Measurements from ENCODE around the gene PTPRO.

PTPRO gene

GRCh38 chr12:15280930-15281329 is 41.4 kb upstream of the PTPRO start:
- Histone ChIP-seq H4K8ac (ENCODE audit: low read depth, low read length) (no peak overlapping the region), H3K36me3 (ENCODE audit: control insufficient read depth, insufficient read depth, low read length) (no peaks in the 10 kb centered on the region), H3K18ac (ENCODE audit: low read length) (no peak overlapping the region), H3K27ac (ENCODE audit: low read depth, low read length) (no peak overlapping the region), H3K9ac (ENCODE audit: low read length) (no peak overlapping the region), H3K4me2 (ENCODE audit: low read length) (no peak overlapping the region), H3K79me1 (ENCODE audit: low read length) (no peaks in the 10 kb centered on the region), H3K4me3 (ENCODE audit: low read length) (no peak overlapping the region), H2BK15ac (replicated peaks; ENCODE audit: low read depth) (no peak overlapping the region), H2BK120ac (ENCODE audit: low read depth, low read length) (no peak overlapping the region), H3K27me3 (ENCODE audit: insufficient read depth, low read length, poor library complexity) (no peaks in the 10 kb centered on the region), H3K4me1 (ENCODE audit: control insufficient read depth, low read depth, low read length) (no peaks in the 10 kb centered on the region), H3K4ac (ENCODE audit: low read depth, low read length) (no peak overlapping the region), H3K23ac (ENCODE audit: low read length) (no peak overlapping the region), H3K56ac (ENCODE audit: low read length) (no peak overlapping the region), H2BK5ac (ENCODE audit: low read length) (no peak overlapping the region), H3K79me2 (ENCODE audit: control insufficient read depth, insufficient read depth, low read length) (no peaks in the 10 kb centered on the region), H2AK5ac (ENCODE audit: low read length) (no peak overlapping the region), H4K5ac (ENCODE audit: low read length) (no peak overlapping the region)
- WGBS (ENCODE audit: extremely low coverage, insufficient coverage, low lambda C conversion rate) = no CpG with 5 or more reads among the region's 2 CpGs
- no peak for DNase-seq

- no peak for DNase-seq
- Histone ChIP-seq H3K79me1 (ENCODE audit: low read length) (no peaks in the 10 kb centered on the region), H3K56ac (ENCODE audit: low read length) (no peak overlapping the region), H4K8ac (ENCODE audit: low read depth, low read length) (no peak overlapping the region), H3K4me3 (ENCODE audit: low read length) (no peak overlapping the region), H3K27me3 (ENCODE audit: insufficient read depth, low read length, poor library complexity) (no peaks in the 10 kb centered on the region), H3K23ac (ENCODE audit: low read length) (no peak overlapping the region), H4K5ac (ENCODE audit: low read length) (no peak overlapping the region), H3K36me3 (ENCODE audit: control insufficient read depth, insufficient read depth, low read length) (no peaks in the 10 kb centered on the region), H2BK120ac (ENCODE audit: low read depth, low read length) (no peak overlapping the region), H3K4ac (ENCODE audit: low read depth, low read length) (no peak overlapping the region), H3K27ac (ENCODE audit: low read depth, low read length) (no peak overlapping the region), H3K79me2 (ENCODE audit: control insufficient read depth, insufficient read depth, low read length) (no peaks in the 10 kb centered on the region), H3K18ac (ENCODE audit: low read length) (no peak overlapping the region), H2BK5ac (ENCODE audit: low read length) (no peak overlapping the region), H2AK5ac (ENCODE audit: low read length) (no peak overlapping the region), H2BK15ac (replicated peaks; ENCODE audit: low read depth) (no peak overlapping the region), H3K9ac (ENCODE audit: low read length) (no peak overlapping the region), H3K4me2 (ENCODE audit: low read length) (no peak overlapping the region), H3K4me1 (ENCODE audit: control insufficient read depth, low read depth, low read length) (no peaks in the 10 kb centered on the region)
- no CpG with 5 or more reads among the region's 1 CpG for WGBS (ENCODE audit: extremely low coverage, insufficient coverage, low lambda C conversion rate)
Measured at GRCh38 chr12:15289192-15289591, 33.1 kb upstream of the PTPRO start.

GRCh38 chr12:15293731-15294130 is 28.6 kb upstream of the PTPRO start:
- Histone ChIP-seq H3K27ac (ENCODE audit: low read depth, low read length) (no peak overlapping the region), H3K18ac (ENCODE audit: low read length) (no peak overlapping the region), H3K56ac (ENCODE audit: low read length) (no peak overlapping the region), H2BK120ac (ENCODE audit: low read depth, low read length) (no peak overlapping the region), H2BK15ac (replicated peaks; ENCODE audit: low read depth) (no peak overlapping the region), H3K36me3 (ENCODE audit: control insufficient read depth, insufficient read depth, low read length) (no peaks in the 10 kb centered on the region), H3K23ac (ENCODE audit: low read length) (no peak overlapping the region), H3K4me3 (ENCODE audit: low read length) (no peak overlapping the region), H2BK5ac (ENCODE audit: low read length) (no peak overlapping the region), H3K79me2 (ENCODE audit: control insufficient read depth, insufficient read depth, low read length) (no peaks in the 10 kb centered on the region), H3K79me1 (ENCODE audit: low read length) (no peaks in the 10 kb centered on the region), H3K4me2 (ENCODE audit: low read length) (no peak overlapping the region), H3K4ac (ENCODE audit: low read depth, low read length) (no peak overlapping the region), H3K4me1 (ENCODE audit: control insufficient read depth, low read depth, low read length) (no peaks in the 10 kb centered on the region), H3K27me3 (ENCODE audit: insufficient read depth, low read length, poor library complexity) (no peaks in the 10 kb centered on the region), H2AK5ac (ENCODE audit: low read length) (no peak overlapping the region), H3K9ac (ENCODE audit: low read length) (no peak overlapping the region), H4K8ac (ENCODE audit: low read depth, low read length) (no peak overlapping the region), H4K5ac (ENCODE audit: low read length) (no peak overlapping the region)
- no peak for DNase-seq
- WGBS (ENCODE audit: extremely low coverage, insufficient coverage, low lambda C conversion rate) = no CpG with 5 or more reads among the region's 3 CpGs

GRCh38 chr12:15299947-15300346 is 22.4 kb upstream of the PTPRO start:
- H3K4me1 ChIP-seq (ENCODE audit: control insufficient read depth, low read depth, low read length) = no peaks in the 10 kb centered on the region
- H4K5ac ChIP-seq (ENCODE audit: low read length) = no peak overlapping the region
- no peak overlapping the region for H2BK5ac ChIP-seq (ENCODE audit: low read length)
- no CpG with 5 or more reads among the region's 2 CpGs for WGBS (ENCODE audit: extremely low coverage, insufficient coverage, low lambda C conversion rate)
- H3K27me3 ChIP-seq (ENCODE audit: insufficient read depth, low read length, poor library complexity) = no peaks in the 10 kb centered on the region
- no peak overlapping the region for H3K9ac ChIP-seq (ENCODE audit: low read length)
- H2AK5ac ChIP-seq (ENCODE audit: low read length) = no peak overlapping the region
- no peak overlapping the region for H3K4ac ChIP-seq (ENCODE audit: low read depth, low read length)
- H3K56ac ChIP-seq (ENCODE audit: low read length) = no peak overlapping the region
- DNase-seq = no peak
- no peak overlapping the region for H2BK120ac ChIP-seq (ENCODE audit: low read depth, low read length)
- H3K79me1 ChIP-seq (ENCODE audit: low read length) = no peaks in the 10 kb centered on the region
- H3K79me2 ChIP-seq (ENCODE audit: control insufficient read depth, insufficient read depth, low read length) = no peaks in the 10 kb centered on the region
- no peak overlapping the region for H3K4me2 ChIP-seq (ENCODE audit: low read length)
- no peak overlapping the region for H3K27ac ChIP-seq (ENCODE audit: low read depth, low read length)
- no peaks in the 10 kb centered on the region for H3K36me3 ChIP-seq (ENCODE audit: control insufficient read depth, insufficient read depth, low read length)
- H3K4me3 ChIP-seq (ENCODE audit: low read length) = no peak overlapping the region
- H3K23ac ChIP-seq (ENCODE audit: low read length) = no peak overlapping the region
- no peak overlapping the region for H2BK15ac ChIP-seq (replicated peaks; ENCODE audit: low read depth)
- no peak overlapping the region for H4K8ac ChIP-seq (ENCODE audit: low read depth, low read length)
- H3K18ac ChIP-seq (ENCODE audit: low read length) = no peak overlapping the region

- Histone ChIP-seq H3K4ac (ENCODE audit: low read depth, low read length) (no peak overlapping the region), H2BK15ac (replicated peaks; ENCODE audit: low read depth) (no peak overlapping the region), H4K8ac (ENCODE audit: low read depth, low read length) (no peak overlapping the region), H3K23ac (ENCODE audit: low read length) (no peak overlapping the region), H3K27me3 (ENCODE audit: insufficient read depth, low read length, poor library complexity) (no peaks in the 10 kb centered on the region), H3K27ac (ENCODE audit: low read depth, low read length) (no peak overlapping the region), H3K79me1 (ENCODE audit: low read length) (no peaks in the 10 kb centered on the region), H3K36me3 (ENCODE audit: control insufficient read depth, insufficient read depth, low read length) (no peaks in the 10 kb centered on the region), H3K4me1 (ENCODE audit: control insufficient read depth, low read depth, low read length) (no peaks in the 10 kb centered on the region), H2BK120ac (ENCODE audit: low read depth, low read length) (no peak overlapping the region), H3K79me2 (ENCODE audit: control insufficient read depth, insufficient read depth, low read length) (no peaks in the 10 kb centered on the region), H3K4me3 (ENCODE audit: low read length) (no peak overlapping the region), H2AK5ac (ENCODE audit: low read length) (no peak overlapping the region), H3K4me2 (ENCODE audit: low read length) (no peak overlapping the region), H3K56ac (ENCODE audit: low read length) (no peak overlapping the region), H2BK5ac (ENCODE audit: low read length) (no peak overlapping the region), H3K9ac (ENCODE audit: low read length) (no peak overlapping the region), H4K5ac (ENCODE audit: low read length) (no peak overlapping the region), H3K18ac (ENCODE audit: low read length) (no peak overlapping the region)
- no CpG with 5 or more reads among the region's 2 CpGs for WGBS (ENCODE audit: extremely low coverage, insufficient coverage, low lambda C conversion rate)
- DNase-seq = no peak
Measured at GRCh38 chr12:15304296-15304695, 18.0 kb upstream of the PTPRO start.

- Histone ChIP-seq H2BK15ac (replicated peaks; ENCODE audit: low read depth) (no peak overlapping the region), H3K4me3 (ENCODE audit: low read length) (no peak overlapping the region), H3K18ac (ENCODE audit: low read length) (no peak overlapping the region), H3K4ac (ENCODE audit: low read depth, low read length) (no peak overlapping the region), H2AK5ac (ENCODE audit: low read length) (no peak overlapping the region), H3K36me3 (ENCODE audit: control insufficient read depth, insufficient read depth, low read length) (no peaks in the 10 kb centered on the region), H4K8ac (ENCODE audit: low read depth, low read length) (no peak overlapping the region), H3K9ac (ENCODE audit: low read length) (no peak overlapping the region), H3K27ac (ENCODE audit: low read depth, low read length) (no peak overlapping the region), H3K4me1 (ENCODE audit: control insufficient read depth, low read depth, low read length) (no peaks in the 10 kb centered on the region), H3K56ac (ENCODE audit: low read length) (no peak overlapping the region), H3K23ac (ENCODE audit: low read length) (no peak overlapping the region), H2BK120ac (ENCODE audit: low read depth, low read length) (no peak overlapping the region), H3K4me2 (ENCODE audit: low read length) (no peak overlapping the region), H3K79me1 (ENCODE audit: low read length) (no peaks in the 10 kb centered on the region), H3K79me2 (ENCODE audit: control insufficient read depth, insufficient read depth, low read length) (no peaks in the 10 kb centered on the region), H3K27me3 (ENCODE audit: insufficient read depth, low read length, poor library complexity) (no peaks in the 10 kb centered on the region), H4K5ac (ENCODE audit: low read length) (no peak overlapping the region), H2BK5ac (ENCODE audit: low read length) (no peak overlapping the region)
- no CpG with 5 or more reads among the region's 3 CpGs for WGBS (ENCODE audit: extremely low coverage, insufficient coverage, low lambda C conversion rate)
- DNase-seq = no peak
Measured at GRCh38 chr12:15306605-15307004, 15.7 kb upstream of the PTPRO start.
